HG02610 (cell line): Measurements from ENCODE around the gene SAG.
A peak's percentile ranks its signal among the peaks of the same experiment; 100 is the strongest.

ENCODE experiments used
- ATAC-seq: cut with Tn5 transposase; IDR thresholded peaks from one replicate; pipeline ENCODE4 v1.9.1; 2021; ENCODE audit warnings: mild to moderate bottlenecking, moderate library complexity; ENCODE audit not compliant: unreplicated experiment

The SAG gene

GRCh38 chr2:233307565-233307964 is at the start of gene SAG:
Gene SAG (plus strand): TSS chr2:233307816. CDS start chr2:233309190, 1,374 bp downstream.
- no peak for ATAC-seq

DNA sequence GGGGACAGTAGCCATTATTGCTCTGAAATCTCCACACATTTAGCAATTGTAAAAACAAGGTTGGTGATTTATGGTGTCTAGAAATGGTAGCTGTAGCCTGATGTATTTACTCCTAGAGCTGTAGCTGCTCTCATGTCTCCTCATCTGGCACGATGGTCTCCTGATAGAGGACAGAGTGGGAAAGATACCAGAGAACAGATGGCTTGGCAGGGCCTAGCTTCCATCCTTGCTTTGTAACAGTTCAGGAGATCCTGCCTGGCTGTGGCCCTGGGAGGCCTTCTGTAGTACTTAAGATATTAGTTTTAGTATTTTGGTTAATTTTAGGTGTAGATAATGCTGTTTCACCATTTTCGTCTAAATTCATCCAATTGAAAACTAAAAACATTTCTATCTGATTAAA is 49.4 kb upstream of the SAG start:
- ATAC-seq: no peak

GRCh38 chr2:233259730-233260129 is 47.9 kb upstream of the SAG start:
- no peak for ATAC-seq

DNA sequence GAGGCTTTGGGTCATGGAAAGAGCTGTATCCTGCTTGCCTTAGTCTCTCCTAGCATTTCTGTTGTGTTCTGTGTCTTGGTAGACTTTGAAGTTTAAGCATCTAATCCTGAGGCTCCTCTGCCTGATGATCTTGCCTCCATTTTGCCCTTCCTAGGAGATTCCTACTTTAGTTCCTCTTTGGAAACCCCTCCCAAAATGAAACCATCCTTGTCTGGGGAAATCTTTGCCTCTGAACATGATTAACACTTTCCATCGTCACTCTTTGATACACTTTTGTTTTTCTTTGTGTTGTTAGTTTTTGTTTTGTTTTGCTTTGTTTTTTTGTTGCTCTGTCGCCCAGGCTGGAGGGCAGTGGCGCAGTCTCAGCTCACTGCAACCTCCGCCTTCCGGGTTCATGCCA is 47.0 kb upstream of the SAG start:
- ATAC-seq: no peak

DNA sequence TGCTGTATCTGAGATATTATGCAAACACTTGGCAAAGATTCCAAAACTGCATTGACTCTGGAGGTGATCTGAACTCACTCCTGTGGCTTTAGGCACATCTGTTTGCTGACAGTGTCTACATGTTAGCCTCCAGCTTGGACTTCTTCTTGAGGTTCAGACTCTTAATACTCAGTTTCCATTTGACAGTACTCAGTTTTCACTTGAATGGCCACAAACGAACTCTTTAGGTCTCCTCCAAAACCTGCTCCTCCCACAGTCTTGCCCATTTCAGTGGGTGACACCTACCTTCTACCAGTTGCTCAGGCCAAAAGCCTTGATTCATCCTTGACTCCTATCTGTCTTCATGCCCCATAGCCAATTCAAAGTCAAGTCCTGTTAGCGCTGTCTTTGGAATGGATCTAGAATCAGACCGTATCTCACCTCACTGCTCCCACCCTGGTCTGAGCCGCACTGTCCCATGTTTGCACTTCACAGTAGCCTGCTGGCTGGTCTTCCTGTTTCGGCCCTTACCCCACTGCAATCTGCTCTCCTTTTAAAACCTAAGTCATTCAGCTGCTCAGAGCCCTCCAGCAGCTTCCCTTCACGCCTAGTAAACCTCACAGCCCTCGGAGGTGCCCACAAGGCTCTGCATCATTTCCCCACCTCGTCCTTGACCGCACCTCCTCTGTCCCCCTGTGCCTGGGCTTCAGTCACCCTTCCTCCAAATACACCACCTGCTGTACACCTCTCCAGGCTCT is 45.6 kb upstream of the SAG start:
- peak; percentile 84 for ATAC-seq

DNA sequence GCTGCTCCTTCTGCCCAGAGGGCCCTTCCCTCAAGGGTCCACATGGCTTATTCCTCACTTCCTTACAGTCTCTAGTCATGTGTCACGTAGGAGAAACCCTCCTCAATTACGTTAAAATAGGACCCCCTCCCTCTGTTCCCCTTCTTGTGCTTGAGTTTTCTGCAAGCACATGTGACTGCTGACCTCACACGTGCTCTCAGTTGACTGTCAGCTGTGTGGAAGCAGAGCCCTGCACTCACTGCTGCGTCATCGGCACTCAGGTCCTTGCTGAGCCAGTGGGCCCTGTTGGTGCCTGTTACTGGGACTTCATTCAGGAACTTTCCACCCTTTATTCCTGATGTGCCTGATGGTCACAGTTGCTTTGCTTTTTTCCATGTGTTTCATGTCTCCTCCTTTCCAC is 45.1 kb upstream of the SAG start:
- ATAC-seq: no peak

DNA sequence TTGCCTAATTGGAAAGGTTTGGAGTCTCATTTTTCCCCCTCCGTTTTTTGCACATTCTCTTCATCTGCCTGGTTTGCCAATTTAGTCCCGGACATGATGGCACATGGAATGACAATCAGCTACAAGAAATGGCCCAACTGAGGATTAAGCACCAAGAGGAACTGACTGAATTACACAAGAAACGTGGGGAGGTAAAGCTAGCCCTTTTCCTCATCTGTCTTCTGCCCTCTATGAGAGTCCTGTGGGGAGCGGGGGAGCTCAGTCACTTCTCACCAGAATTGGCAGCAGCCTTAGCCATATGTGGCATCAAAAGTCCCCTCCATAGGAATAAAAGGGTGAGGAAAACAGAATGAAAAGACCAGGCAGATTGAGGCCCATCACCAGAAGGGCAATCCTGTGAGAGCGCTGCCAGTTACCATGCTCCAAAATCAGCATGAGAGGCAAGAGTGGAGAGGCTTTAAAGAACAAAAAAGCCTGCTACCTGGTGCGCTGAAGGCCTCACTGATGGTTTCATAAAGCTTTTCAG is 44.5 kb upstream of the SAG start:
- no peak for ATAC-seq

DNA sequence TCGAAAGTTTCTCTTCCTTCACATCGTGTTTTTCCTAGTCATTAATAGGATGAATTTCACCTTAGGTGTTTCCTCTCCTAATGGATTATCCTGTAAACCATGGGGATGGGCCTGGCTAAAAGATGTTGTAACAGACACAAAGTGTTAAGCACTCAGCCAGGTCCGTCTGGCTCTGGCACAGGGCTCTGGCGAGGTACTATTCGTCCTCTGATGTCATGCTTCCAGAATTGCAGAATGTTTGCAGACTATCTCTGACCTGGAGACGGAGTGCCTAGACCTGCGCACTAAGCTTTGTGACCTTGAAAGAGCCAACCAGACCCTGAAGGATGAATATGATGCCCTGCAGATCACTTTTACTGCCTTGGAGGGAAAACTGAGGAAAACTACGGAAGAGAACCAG is 42.9 kb upstream of the SAG start:
- no peak for ATAC-seq

- no peak for ATAC-seq
Measured at GRCh38 chr2:233265899-233266431, 41.7 kb upstream of the SAG start.

DNA sequence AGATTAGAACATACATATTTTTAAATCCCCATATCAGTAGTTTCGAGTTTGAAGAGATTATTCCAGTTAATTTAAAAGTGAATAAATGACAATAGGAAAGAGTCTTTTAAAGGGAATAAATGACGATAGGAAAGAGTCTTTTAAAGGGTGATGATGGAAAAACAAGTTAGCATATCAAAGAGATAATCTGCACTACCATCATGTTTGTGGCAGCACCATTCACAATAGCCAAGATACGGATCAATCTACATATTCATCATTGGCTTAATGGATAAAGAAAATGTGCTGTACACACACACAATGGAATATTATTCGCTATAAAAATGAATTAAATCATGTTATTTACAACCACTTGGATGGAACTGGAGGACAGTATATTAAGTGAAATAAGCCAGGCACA is 41.1 kb upstream of the SAG start:
- ATAC-seq: no peak

- ATAC-seq: peak; percentile 84
Measured at GRCh38 chr2:233267516-233268245, 39.9 kb upstream of the SAG start.

DNA sequence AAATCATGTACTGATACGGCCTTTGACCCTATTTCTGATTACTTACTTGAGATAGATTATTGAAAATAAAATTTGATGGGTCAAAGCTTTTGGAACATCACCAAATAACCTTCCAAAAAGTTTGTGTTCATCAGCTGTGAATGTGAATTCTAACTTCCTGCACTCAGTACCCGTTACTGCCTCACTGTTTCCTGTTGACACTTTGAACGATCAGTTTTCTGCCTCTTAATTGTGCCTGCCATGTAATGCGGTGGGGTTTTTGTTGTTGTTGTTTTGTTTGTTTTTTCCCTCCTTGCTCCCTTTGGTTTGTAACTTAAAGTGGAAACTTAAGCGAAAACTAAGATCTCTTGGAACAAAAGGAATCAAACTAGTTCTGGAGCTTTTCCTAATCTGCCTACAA is 37.2 kb upstream of the SAG start:
- ATAC-seq: no peak

DNA sequence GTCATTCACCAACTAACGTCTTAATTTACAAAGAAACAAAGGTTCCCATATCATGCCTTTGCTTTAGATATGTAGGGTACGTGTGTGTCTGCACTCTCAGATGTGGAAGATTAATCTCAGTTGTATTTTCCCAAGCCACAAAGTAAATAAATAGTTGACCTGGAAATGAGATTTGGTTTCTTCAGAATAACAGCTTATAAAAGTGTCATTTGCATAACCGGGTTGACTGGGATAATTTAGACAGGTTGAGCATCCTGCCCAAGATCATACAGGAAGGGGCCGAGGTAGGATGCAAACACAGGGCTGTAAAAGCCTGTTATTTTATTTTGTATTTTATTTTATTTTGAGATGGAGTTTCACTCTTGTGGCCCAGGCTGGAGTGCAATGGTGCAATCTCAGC is 36.7 kb upstream of the SAG start:
- no peak for ATAC-seq

- no peak for ATAC-seq
Measured at GRCh38 chr2:233271693-233272092, 35.9 kb upstream of the SAG start.

- ATAC-seq: no peak
Measured at GRCh38 chr2:233273120-233273519, 34.5 kb upstream of the SAG start.

DNA sequence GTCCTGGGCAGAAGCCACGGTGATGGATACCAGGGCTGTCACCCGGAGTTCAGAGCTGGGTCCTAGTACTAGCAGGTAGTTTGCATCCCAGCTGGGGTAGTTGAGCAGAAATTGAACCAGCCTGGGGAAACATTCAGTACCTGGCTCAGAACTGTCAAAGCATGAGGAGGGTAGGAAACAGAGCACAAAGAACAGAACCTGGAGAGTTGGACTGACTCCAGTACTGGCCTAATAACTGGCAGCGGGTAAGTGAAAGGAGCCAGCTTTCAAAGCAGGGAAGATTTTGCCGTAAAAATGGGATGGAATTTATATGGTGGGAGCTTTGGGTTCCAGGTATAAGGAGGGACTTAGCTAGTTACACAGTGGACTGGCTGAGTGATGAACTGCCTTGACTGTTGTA is 32.4 kb upstream of the SAG start:
- ATAC-seq: no peak

- no peak for ATAC-seq
Measured at GRCh38 chr2:233278921-233279320, 28.7 kb upstream of the SAG start.

DNA sequence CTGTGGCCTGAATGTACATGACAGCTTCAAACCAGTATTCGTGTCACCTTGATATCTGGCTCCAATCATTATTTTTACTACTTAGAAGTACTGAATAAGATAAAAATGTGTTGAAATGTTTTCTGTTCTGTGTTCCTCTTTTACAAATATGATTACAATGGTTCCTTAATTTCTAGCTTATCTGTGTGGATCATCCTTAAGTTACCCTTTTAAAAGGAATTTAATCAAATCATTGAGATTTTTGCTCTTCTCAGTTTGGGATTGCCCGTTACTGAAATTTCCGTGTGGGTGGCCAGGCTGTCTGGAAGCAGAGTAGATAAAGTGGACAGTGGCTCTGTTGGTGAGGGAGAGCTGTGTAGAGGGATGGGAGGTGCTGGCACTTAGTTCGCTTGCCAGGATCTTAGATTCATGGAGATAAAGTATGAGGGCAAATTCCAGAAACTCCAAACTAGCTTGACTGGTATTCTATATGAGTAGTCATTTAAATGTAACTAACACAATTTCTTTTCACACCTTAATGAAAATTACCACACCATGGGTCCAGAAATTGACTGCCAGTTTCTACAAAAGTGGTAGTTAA is 27.4 kb upstream of the SAG start:
- no peak for ATAC-seq

GRCh38 chr2:233281553-233281952 is 26.1 kb upstream of the SAG start:
- no peak for ATAC-seq

- no peak for ATAC-seq
Measured at GRCh38 chr2:233281992-233282603, 25.5 kb upstream of the SAG start.

- no peak for ATAC-seq
Measured at GRCh38 chr2:233285921-233286320, 21.7 kb upstream of the SAG start.
